Common myeloid progenitor, CD34-positive (primary cell): Measurements from ENCODE around the gene WBP4.
"Not testable (repeated sequence)": the region's sequence is repeated elsewhere in the genome, so short reads cannot be mapped to it uniquely, and the experiment has no call there.

Source experiments
- CTCF ChIA-PET: fragments of 350-600 bp; sonication (Branson Sonifier 250); formaldehyde crosslinking; loops from one replicate; lab custom pipeline; 2021; ENCODE audit warnings: antibody characterized with exemption; lab: Charles Lee
- POLR2A ChIA-PET: fragments of 350-600 bp; sonication (Branson Sonifier 250); formaldehyde crosslinking; loops from one replicate; lab custom pipeline; 2021; ENCODE audit warnings: antibody characterized with exemption; lab: Charles Lee
- DNase-seq, 3 donors: peaks; one replicate each; pipeline versions ENCODE4 v3.0.0 to v3.0.0-alpha.2; 2013
- H3K27ac ChIP-seq, 2 experiments: 1 replicate in 1 of 2; 2 replicates in 1 of 2; pipeline ENCODE4 v1.7.0; 2013; ENCODE audit warnings: inconsistent platforms in 2 of 2, low read length in 2 of 2, mild to moderate bottlenecking in 2 of 2, low read depth in 1 of 2, moderate library complexity in 1 of 2; ENCODE audit not compliant: severe bottlenecking in 2 of 2, insufficient read depth in 1 of 2, poor library complexity in 1 of 2
- H3K27me3 ChIP-seq, 5 experiments: replicated peaks in 2 of 5; 1 replicate in 3 of 5; 2 replicates in 2 of 5; pipeline versions ENCODE4 v1.6.1 to v1.7.0; 2013; ENCODE audit warnings: low read length in 4 of 5, mild to moderate bottlenecking in 2 of 5, moderate library complexity in 2 of 5, inconsistent platforms in 1 of 5; ENCODE audit not compliant: insufficient read depth in 5 of 5, control insufficient read depth in 4 of 5
- H3K36me3 ChIP-seq, 4 experiments: 1 replicate in 2 of 4; 2 replicates in 2 of 4; pipeline versions ENCODE4 v1.6.1 to v1.7.0; 2013; ENCODE audit warnings: low read length in 3 of 4, control low read depth in 1 of 4, mild to moderate bottlenecking in 1 of 4; ENCODE audit not compliant: control insufficient read depth in 4 of 4, insufficient read depth in 4 of 4
- H3K4me1 ChIP-seq, 4 experiments: 1 replicate in 3 of 4; 2 replicates in 1 of 4; pipeline versions ENCODE4 v1.6.1 to v1.7.1; 2013; ENCODE audit warnings: low read length in 3 of 4, mild to moderate bottlenecking in 3 of 4, control low read depth in 1 of 4, inconsistent platforms in 1 of 4, moderate library complexity in 1 of 4; ENCODE audit not compliant: control insufficient read depth in 4 of 4, insufficient read depth in 4 of 4; ENCODE audit errors: control extremely low read depth in 1 of 4
- H3K4me3 ChIP-seq, 7 experiments: 1 replicate in 4 of 7; 2 replicates in 3 of 7; pipeline versions ENCODE4 v1.5.1 to v1.7.0; 2013; ENCODE audit warnings: mild to moderate bottlenecking in 7 of 7, low read length in 6 of 7, moderate library complexity in 6 of 7, inconsistent platforms in 2 of 7, low read depth in 2 of 7, control low read depth in 1 of 7; ENCODE audit not compliant: insufficient read depth in 4 of 7, control insufficient read depth in 1 of 7; ENCODE audit errors: extremely low read depth in 1 of 7
- H3K9me3 ChIP-seq, 5 experiments: 1 replicate in 4 of 5; 2 replicates in 1 of 5; pipeline versions ENCODE4 v1.6.1 to v1.7.1; 2013; ENCODE audit warnings: low read length in 4 of 5, mild to moderate bottlenecking in 2 of 5, inconsistent platforms in 1 of 5, low read depth in 1 of 5, moderate library complexity in 1 of 5; ENCODE audit not compliant: control insufficient read depth in 4 of 5, insufficient read depth in 2 of 5; ENCODE audit errors: control extremely low read depth in 1 of 5
- WGBS: methylation state at CpG from one replicate; pipeline ENCODE4 v1.1.5; 2013; ENCODE audit not compliant: insufficient coverage; 5-methylcytosine and 5-hydroxymethylcytosine counted together

The WBP4 gene

DNA sequence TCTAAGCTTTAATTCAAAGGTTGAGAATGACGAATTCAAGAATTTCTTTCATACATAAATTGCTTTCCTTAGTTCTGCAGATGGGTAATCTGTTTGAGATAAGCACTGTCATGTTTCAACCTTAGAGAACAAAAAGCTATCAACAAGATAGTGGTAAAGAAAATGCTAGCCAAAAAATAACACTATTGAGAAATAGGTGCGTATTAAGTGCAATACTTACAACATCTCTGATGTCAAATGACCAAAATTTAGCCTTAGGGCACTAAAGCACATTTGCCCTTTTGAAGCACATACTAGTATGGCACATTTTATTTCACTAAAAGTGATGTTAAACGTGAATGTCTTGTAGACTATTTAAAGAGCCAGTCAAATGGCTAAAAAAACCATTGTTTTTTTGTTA is 66.4 kb downstream of the WBP4 start:
- CTCF ChIA-PET = no interaction called here
- POLR2A ChIA-PET = no interaction called here
- WGBS = no CpG with 5 or more reads among the region's 3 CpGs

DNA sequence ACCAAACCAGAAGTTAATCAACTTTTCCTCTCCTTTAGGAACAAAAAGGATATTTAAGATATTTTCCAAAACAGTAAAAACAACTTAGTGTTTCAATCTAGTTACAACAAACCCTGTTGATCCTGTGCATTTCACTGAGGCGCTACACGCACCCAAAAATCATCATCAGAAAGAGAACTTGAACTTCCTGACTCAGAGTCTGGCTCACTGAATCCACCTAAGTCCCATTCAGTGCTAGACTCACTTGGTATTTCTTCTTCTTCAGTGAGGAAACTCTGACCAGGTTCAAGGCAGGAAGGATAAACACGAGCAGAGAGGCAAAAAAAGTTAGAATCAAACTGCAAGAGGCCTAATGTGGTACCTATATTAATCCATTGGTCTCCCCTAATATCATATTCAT is 69.0 kb downstream of the WBP4 start:
- peak in 1 of 3 donors; percentile 3 for DNase-seq
- Histone ChIP-seq H3K4me3 (peak overlapping the region in 2 of 7 experiments; percentile 27 to 52), H3K27me3 (no peaks in the 10 kb centered on the region), H3K27ac (peak overlapping the region in 1 of 2 experiments; percentile 51), H3K4me1 (peaks cover 8 to 33% (median 21%) of the 10 kb centered on the region in 4 experiments), H3K9me3 (peaks cover 0 to 2% (median 0%) of the 10 kb centered on the region in 5 experiments), H3K36me3 (peaks cover 2 to 17% (median 4%) of the 10 kb centered on the region in 4 experiments)
- ChIA-PET CTCF (no interaction called here), POLR2A (no interaction called here)
- 92% methylated on average over 3 of the region's 3 CpGs for WGBS

More for the DNA sequence above, 66.4 kb downstream of the WBP4 start:
- no peak overlapping the region for H3K4me3 ChIP-seq
- H3K27me3 ChIP-seq = no peaks in the 10 kb centered on the region
- H3K4me1 ChIP-seq = peaks cover 8 to 24% (median 17%) of the 10 kb centered on the region in 4 experiments
- no peak overlapping the region for H3K27ac ChIP-seq
- no peak for DNase-seq
- H3K9me3 ChIP-seq = peaks cover 0 to 2% (median 0%) of the 10 kb centered on the region in 5 experiments
- peaks cover 2 to 17% (median 4%) of the 10 kb centered on the region in 4 experiments for H3K36me3 ChIP-seq

GRCh38 chr13:41131189-41131588 is 69.9 kb downstream of the WBP4 start:
- Histone ChIP-seq H3K36me3 (peaks cover 0 to 17% (median under 1%) of the 10 kb centered on the region in 4 experiments), H3K4me3 (peak overlapping the region in 2 of 7 experiments; percentile 1 to 52), H3K4me1 (peaks cover 8 to 33% (median 21%) of the 10 kb centered on the region in 4 experiments)
- DNase-seq, CTCF ChIA-PET, H3K27ac ChIP-seq, H3K27me3 ChIP-seq, POLR2A ChIA-PET, H3K9me3 ChIP-seq: not testable (repeated sequence)
- 80% methylated on average over 2 of the region's 4 CpGs for WGBS

GRCh38 chr13:41131660-41132511 is 70.6 kb downstream of the WBP4 start:
- H3K9me3 ChIP-seq, CTCF ChIA-PET, H3K27me3 ChIP-seq, POLR2A ChIA-PET: not testable (repeated sequence)
- H3K36me3 ChIP-seq = peaks cover 0 to 16% (median under 1%) of the 10 kb centered on the region in 4 experiments
- DNase-seq = peak in 1 of 3 donors; percentile 3
- H3K4me3 ChIP-seq = peak overlapping the region; percentile 81 to 96 (median 85)
- 43% methylated on average over 43 of the region's 48 CpGs for WGBS
- H3K4me1 ChIP-seq = peaks cover 8 to 33% (median 21%) of the 10 kb centered on the region in 4 experiments
- H3K27ac ChIP-seq = peak overlapping the region; percentile 79 to 84

DNA sequence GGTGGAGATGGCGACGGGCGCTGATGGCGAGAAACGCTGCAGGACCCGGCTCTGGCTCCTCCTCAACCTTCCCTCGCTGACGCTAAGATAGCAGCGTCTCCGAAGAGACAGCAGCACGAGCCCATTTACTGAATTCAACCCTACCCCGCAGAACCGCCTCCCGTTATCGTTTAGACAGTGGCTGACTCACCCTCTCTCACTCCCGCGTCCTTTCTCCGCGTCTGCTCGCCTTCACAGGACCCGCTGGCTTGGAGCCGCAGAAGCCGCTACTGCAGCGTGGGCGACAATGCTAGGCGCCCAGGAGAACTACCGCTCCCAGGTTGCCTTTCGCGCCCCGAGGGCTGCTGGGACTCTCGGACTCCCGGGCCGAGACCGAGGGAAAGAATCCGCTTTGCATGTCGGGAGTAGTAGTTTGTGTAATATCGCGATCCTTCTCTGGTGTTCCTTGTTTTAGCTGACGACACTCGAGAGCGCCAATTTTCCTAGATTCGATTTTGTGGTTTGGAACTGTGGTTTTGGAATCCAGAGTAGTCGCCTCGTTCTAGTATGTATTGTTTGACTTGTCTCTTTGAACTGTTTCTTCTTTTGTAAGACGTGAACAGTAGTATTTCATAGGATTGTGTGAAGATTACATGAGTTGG is 71.3 kb downstream of the WBP4 start, which contains the start of gene KBTBD6:
Gene KBTBD6 (minus strand): TSS at position 291 of the 641 bp plus-strand sequence. CDS start 291 bp downstream, outside the sequence.
- DNase-seq = peak; percentile 97 to 98 (median 98)
- POLR2A ChIA-PET = no interaction called here
- peaks cover 8 to 33% (median 21%) of the 10 kb centered on the region in 4 experiments for H3K4me1 ChIP-seq
- no peaks in the 10 kb centered on the region for H3K9me3 ChIP-seq
- peak within 1 kb of the TSS; percentile 81 to 96 (median 85) for H3K4me3 ChIP-seq
- peak within 1 kb of the TSS; percentile 83 to 84 for H3K27ac ChIP-seq
- CTCF ChIA-PET = no interaction called here
- 0% methylated on average over 39 of the region's 45 CpGs for WGBS
- H3K27me3 ChIP-seq = no peaks in the 10 kb centered on the region
- peaks cover 0 to 13% (median under 1%) of the 10 kb centered on the region in 4 experiments for H3K36me3 ChIP-seq
